GM19463 (cell line): Measurements from ENCODE around the gene PTPRG.

Experiments
- ATAC-seq: cut with Tn5 transposase; IDR thresholded peaks from one replicate; pipeline ENCODE4 v1.9.1; 2021; ENCODE audit warnings: mild to moderate bottlenecking, moderate library complexity; ENCODE audit not compliant: unreplicated experiment

PTPRG gene

GRCh38 chr3:61877359-61878138 is 316.2 kb downstream of the PTPRG start:
- peak; percentile 95 for ATAC-seq

DNA sequence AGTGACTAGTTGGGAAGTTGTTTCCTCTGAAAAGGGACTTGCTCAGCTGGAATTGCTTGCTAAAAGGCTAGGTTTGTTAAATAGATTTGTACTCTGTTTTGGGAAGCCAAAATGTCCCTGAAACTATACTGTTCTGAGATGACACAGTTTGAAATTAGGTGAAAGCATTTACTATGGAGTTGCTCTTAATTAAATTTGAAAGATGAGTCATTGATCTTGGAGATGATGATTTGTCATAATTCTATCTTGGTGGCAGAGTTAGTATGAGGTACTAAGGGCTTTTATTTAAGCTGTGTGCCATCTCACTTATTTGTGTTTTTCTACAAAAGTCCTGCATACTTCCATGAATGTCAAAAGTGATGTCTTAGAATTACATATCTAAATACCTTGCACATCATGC is 320.9 kb downstream of the PTPRG start:
- ATAC-seq: no peak

DNA sequence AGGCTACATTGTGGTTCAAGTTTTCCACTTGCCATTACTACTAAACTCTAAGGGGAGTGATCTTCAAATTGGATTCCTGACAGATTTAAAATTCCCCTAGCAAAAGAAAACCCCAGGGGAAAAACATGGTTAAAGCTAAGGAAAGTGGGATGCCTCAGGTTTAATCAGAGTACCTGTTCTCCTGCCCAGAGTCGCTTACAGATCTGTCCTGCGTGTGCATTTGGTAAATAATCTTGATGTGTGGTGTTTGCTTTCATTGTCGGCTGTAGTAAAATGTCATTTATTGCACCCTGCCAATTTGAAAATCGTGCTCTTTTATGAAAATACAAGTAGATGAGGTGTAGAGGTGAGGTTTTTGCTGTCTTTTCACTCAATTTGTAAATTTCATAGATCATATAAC is 323.4 kb downstream of the PTPRG start:
- no peak for ATAC-seq

DNA sequence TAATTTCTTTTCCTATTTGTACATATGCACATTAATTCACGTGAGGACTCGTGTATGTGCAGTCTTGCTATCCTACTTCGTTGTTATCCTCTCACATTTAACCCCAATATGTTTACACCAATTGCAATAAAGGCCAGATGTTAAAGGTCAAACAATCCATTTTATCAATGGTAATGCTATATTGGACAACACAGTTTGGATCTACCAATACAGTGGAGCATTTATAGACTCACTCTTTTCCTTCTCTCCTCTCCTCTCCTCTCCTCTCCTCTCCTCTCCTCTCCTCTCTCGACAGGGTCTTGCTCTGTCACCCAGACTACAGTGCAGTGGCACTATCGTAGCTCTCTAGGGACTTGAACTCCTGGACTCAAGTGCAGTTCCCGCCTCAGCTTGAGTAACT is 324.0 kb downstream of the PTPRG start:
- no peak for ATAC-seq

- no peak for ATAC-seq
These were observed 325.8 kb downstream of the PTPRG start for GRCh38 chr3:61887206-61887605.

DNA sequence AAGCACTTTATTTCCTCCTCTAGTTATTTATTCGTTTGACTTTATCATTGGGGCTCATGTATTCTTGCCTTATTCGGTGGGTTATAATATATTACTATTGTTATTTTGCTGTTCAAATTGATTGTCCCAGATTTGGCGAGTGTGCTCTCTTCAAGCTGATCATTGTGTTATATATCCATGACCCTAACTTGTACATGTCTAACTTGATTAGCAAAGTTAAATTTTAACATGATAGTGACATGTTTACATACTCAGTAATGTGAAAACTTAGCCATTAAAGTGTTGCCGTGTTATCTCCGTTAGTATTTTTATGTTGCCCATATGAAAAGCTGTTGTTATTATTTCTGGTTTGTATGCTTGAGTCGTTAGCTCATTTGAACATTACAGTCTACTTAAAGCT is 327.9 kb downstream of the PTPRG start:
- ATAC-seq: no peak

GRCh38 chr3:61890167-61890566 is 328.8 kb downstream of the PTPRG start:
- ATAC-seq: no peak

DNA sequence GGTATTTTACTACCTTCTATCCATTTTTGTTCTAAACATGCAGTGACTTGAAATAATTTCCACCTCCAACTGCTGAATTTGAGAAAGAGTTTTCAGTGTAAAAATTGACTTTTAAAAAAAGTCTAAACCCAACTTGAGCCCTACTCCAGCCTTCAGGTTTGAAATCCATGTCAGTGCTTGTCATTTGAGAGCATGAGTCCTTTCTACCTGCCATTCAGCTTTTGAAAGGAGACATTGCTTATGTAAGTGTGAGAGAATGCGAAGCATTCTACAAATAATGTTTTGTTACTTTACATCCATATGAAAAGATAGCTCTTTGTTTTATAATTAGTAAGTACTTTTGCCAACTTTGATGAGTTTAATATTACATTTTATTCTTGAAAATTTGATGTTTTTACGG is 329.2 kb downstream of the PTPRG start:
- ATAC-seq: no peak

DNA sequence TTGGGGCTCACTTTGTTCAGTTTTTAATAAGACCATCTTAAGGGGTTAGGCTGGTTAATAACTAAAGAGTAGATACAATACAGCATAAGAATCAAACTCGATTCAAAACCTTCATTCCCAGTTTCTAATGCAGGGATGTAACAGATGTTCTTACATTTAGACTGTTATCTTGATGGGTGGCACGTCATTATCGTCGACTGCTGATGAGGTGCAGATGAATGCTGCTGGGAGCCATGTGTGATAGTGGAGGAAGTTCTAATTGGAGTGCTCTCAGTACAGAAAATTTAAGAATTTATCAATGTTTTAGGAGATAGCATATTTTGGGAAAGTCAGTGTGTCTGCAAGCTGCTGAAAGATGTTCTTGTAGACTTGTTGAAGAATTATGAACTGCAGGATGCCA is 331.5 kb downstream of the PTPRG start:
- ATAC-seq: no peak

DNA sequence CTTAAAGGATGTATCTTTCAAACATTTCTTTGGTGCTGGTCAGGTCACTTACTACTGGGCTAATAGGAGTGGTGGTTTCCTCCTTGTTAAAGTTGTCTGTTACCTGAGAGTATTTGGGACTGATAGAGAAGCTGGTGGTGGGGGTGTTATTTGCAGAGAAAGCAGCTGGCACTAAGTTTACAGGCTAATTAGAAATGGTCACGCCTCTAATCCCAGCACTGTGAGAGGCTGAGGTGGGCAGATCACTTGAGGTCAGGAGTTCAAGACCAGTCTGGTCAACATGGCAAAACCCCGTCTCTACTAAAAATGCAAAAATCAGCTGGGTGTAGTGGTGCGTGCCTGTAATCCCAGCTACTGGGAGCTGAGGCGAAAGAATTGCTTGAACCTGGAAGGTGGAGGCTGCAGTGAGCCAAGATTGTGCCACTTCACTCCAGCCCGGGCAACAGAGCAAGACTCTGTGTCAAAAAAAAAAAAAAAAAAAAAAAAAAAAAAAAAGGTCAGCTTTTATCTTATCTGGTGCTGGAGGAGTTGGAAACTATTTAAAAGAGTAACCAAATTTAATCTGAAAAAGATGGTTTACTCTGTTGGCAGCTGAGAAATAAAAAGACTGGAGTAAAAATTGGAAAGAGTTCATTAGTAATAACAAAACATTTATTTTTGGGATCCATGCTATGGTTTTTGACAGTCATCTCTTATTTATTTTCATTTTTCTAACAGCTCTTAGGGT is 332.6 kb downstream of the PTPRG start:
- no peak for ATAC-seq

GRCh38 chr3:61894988-61895935 is 333.9 kb downstream of the PTPRG start:
- peak; percentile 83 for ATAC-seq

DNA sequence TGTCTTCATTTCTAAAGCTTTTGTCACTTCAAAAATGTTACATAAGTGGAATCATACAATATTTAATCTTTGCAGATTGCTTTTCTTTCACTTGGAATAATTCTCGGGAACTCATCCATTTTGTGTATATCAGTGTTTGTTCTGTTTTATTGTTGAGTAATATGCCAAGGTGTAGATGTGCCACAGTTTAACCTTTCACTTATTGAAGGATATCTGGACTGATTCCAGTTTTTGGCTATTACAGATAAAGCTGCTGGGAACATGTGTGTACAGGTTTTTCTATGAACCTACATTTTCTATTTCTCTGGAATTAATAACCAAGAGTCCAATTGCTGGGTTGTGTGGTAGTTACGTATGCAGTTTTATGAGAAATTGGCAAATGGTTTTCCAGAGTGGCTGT is 334.9 kb downstream of the PTPRG start:
- no peak for ATAC-seq

DNA sequence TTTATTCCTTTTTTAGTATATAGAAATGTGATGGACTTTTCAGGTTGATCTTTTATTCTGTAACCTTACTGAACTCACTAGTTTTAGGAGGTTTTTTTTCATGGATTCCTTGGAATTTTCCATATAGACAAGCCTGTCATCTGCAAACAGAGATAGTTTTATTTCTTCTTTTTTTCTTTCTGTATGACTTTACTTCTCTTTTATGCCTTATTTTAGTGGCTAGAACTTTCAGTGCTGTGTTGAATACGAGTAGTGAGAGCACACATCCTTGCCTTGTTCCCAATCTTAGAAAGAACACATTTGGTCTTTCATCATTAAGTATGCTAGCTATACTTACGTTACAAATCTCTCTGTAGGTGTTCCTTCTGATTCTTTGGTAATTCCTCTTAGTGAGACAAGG is 336.5 kb downstream of the PTPRG start:
- ATAC-seq: no peak

DNA sequence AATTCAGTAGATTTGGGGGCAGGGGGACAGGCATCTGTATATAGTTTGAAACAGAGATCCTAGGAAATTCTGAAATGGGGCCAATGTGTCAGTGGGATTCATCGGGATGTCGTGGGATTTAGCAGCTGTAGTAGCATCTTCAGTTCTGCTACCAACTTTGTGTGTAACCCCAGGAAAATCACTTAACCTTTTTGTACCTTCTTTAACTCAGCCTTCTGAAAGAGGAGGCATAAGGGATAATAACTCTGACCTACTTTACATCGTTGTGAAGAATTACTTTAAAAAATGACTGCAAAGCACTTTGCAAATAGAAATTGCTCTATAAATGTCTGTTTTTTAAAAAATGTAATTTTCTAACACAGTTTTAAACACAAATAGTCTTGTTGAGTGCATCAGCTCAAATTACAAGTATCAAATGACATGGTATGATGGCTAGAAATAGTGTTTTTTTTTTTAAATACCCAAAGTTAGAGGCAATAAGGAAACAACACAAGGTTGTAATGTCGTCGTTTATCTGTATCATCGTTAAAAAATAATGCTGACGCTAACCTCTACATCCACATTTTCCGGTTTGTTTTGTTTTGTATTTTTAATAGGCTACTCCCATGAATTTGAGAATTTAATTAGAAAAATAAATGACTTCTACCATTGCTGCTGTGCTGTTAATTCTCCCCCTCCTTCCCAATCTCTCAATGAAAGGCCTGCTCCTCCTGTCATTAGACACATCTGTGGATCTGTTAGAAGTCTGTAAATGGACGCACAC is 338.5 kb downstream of the PTPRG start:
- ATAC-seq: no peak

- no peak for ATAC-seq
These were observed 340.1 kb downstream of the PTPRG start for GRCh38 chr3:61901496-61901895.

GRCh38 chr3:61901986-61902385 is 340.6 kb downstream of the PTPRG start:
- ATAC-seq: no peak

DNA sequence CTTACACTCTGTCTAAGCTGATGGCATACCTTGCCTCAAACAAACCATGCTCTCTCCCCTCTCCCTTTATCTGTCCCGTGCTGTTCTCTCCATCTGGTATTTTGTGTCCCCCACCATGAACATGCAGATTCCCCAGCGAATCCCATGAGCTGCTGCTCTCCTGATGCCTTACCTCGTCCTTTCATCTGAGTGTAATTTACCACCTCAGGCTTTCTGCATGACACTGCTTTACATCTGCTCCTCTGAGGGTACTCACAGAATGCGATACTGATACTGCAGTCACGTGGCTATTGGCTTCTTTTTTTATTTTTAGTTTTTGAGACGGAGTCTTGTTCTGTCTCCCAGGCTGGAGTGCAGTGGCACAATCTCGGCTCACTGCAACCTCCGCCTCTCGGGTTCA is 341.7 kb downstream of the PTPRG start:
- ATAC-seq: no peak

DNA sequence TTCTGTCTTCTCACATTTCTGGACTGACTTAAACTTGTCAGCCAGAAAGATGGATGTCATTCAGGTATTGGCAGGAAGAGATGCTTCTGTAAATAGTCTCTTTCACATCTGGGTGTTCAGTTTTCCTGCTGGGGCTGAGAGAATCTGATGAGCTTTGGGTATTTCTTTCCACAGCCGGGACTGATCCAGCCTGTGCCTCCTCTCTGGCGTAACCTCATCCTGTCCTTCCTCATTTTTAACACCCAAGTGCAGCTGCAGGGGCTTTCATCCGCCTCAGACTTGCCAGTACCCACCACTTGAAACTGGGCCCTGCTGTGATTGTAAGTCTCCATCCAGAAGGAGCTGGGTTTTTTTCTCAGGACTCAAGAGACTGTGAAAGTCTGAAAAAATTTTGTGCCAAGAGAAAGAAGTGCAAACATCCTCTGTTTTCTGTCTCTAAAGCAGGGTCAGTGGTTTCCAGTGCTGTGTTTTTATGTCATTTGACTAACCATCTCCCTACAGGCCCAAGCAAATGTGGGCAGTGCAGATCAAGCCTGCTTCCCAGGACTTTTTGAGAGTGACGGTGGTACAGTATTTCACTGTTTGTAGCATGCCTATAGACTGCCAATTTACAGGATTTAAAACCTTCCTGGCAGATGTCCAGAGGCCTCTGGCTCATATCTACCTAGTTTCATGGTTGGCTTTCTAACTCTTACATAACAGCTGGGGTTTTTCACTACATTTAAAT is 342.7 kb downstream of the PTPRG start:
- ATAC-seq: peak; percentile 62

DNA sequence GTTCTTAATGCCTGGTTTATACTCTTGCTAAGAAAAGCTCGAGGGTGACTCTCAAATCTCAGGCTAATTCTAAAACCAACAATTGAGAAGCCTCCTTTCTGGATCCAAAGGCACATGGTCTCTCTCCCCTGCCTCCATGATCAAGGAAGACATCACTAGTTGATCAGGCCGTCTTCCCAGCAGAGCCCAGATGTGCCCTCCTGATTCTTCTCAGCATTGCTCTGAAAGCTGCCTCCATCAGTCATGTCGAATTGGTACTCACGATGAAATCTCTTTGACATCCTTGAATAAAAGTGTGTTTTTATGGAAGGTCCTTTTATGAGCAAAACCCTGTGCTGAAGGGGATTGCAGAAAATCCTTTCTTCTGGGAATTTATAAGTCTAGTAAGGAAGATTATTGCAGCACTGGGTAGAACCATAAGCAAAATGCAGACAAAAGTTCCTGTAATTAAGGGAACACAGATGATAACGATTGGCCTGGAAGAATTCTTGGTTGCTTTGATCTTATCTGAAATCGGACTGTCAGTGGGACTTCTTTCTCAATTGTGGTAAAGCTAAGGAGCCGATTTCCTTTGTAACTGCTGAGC is 345.9 kb downstream of the PTPRG start:
- ATAC-seq: no peak

DNA sequence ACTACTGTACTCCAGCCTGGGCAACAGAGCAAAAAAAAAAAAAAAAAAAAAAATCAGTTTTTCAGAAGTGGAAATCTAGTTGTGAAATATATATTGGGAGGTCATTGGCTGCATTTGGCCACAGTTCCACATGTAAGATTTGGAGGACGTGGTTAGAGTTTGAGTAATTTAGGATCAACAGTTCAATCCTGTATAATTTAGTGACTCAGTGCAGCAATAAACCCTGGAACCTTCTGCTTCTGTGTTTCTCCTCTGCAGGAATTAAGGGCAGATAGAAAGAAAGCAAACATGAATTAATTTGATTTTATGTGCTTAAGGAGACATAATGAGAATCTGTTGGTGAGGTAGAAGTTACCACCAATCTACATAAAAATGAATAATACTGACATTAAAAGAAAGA is 347.0 kb downstream of the PTPRG start:
- no peak for ATAC-seq
